DOHH2 (cell line): Measurements from ENCODE around the gene CCDC51.

ENCODE experiments used
- H3F3A ChIP-seq: fragments of 200-600 bp; sonication (generic), shearing (Covaris generic); 2 replicates; pipeline ENCODE4 v1.6.0; 2016; ENCODE audit warnings: antibody characterized with exemption, mild to moderate bottlenecking; ENCODE audit not compliant: control insufficient read depth, insufficient read depth
- H3K27ac ChIP-seq: fragments of 200-600 bp; sonication (generic); 2 replicates; pipeline ENCODE4 v1.5.1; 2014; ENCODE audit warnings: low read depth, mild to moderate bottlenecking, low read length, moderate library complexity
- H3K27me3 ChIP-seq: fragments of 200-600 bp; sonication (generic); 2 replicates; pipeline ENCODE4 v1.6.1; 2014; ENCODE audit warnings: mild to moderate bottlenecking, low read length, mixed read lengths; ENCODE audit not compliant: control insufficient read depth
- H3K36me3 ChIP-seq: fragments of 200-600 bp; sonication (generic); 2 replicates; pipeline ENCODE4 v1.6.1; 2014; ENCODE audit warnings: mild to moderate bottlenecking, low read length, moderate library complexity, mixed read lengths; ENCODE audit not compliant: control insufficient read depth
- H3K4me1 ChIP-seq: fragments of 200-600 bp; sonication (generic); 2 replicates; pipeline ENCODE4 v1.6.1; 2014; ENCODE audit warnings: mild to moderate bottlenecking, low read length, mixed read lengths; ENCODE audit not compliant: control insufficient read depth
- H3K4me2 ChIP-seq: fragments of 200-600 bp; sonication (generic); 2 replicates; pipeline ENCODE4 v1.6.0; 2014; ENCODE audit warnings: mild to moderate bottlenecking, low read length, moderate library complexity
- H3K4me3 ChIP-seq: fragments of 200-600 bp; sonication (generic); 2 replicates; pipeline ENCODE4 v1.5.1; 2014; ENCODE audit warnings: mild to moderate bottlenecking, low read length, mixed read lengths
- H3K79me2 ChIP-seq: fragments of 200-600 bp; sonication (generic); 2 replicates; pipeline ENCODE4 v1.6.1; 2014; ENCODE audit warnings: mild to moderate bottlenecking, low read length, mixed read lengths; ENCODE audit not compliant: control insufficient read depth
- H3K9me2 ChIP-seq: fragments of 200-600 bp; sonication (generic); replicated peaks from 2 replicates; pipeline ENCODE4 v1.6.1; 2014; ENCODE audit warnings: mild to moderate bottlenecking, low read length, mixed read lengths; ENCODE audit not compliant: control insufficient read depth
- H3K9me3 ChIP-seq: fragments of 200-600 bp; sonication (generic); 2 replicates; pipeline ENCODE4 v1.6.1; 2014; ENCODE audit warnings: antibody characterized with exemption, low read length, mixed read lengths; ENCODE audit not compliant: control insufficient read depth, insufficient read depth
- H4K20me1 ChIP-seq: fragments of 200-600 bp; sonication (generic); 2 replicates; pipeline ENCODE4 v1.6.0; 2014; ENCODE audit warnings: low read depth, mild to moderate bottlenecking, antibody characterized with exemption, low read length, moderate library complexity; ENCODE audit not compliant: control insufficient read depth, insufficient read depth
- EZH2phosphoT487 ChIP-seq: fragments of 200-600 bp; sonication (generic); IDR thresholded peaks from 2 replicates; pipeline ENCODE4 v1.6.1; 2017; ENCODE audit warnings: borderline replicate concordance, mild to moderate bottlenecking, antibody characterized with exemption, low read length, moderate library complexity, mixed read lengths
- TF ChIP-seq, protein P1 (sequence below): fragments of 200-600 bp; sonication (generic); IDR thresholded peaks from one replicate; pipeline ENCODE4 v1.5.1; 2014; ENCODE audit warnings: antibody characterized with exemption, mild to moderate bottlenecking, low read depth, low read length; ENCODE audit not compliant: poor library complexity, severe bottlenecking

CCDC51 gene

DNA sequence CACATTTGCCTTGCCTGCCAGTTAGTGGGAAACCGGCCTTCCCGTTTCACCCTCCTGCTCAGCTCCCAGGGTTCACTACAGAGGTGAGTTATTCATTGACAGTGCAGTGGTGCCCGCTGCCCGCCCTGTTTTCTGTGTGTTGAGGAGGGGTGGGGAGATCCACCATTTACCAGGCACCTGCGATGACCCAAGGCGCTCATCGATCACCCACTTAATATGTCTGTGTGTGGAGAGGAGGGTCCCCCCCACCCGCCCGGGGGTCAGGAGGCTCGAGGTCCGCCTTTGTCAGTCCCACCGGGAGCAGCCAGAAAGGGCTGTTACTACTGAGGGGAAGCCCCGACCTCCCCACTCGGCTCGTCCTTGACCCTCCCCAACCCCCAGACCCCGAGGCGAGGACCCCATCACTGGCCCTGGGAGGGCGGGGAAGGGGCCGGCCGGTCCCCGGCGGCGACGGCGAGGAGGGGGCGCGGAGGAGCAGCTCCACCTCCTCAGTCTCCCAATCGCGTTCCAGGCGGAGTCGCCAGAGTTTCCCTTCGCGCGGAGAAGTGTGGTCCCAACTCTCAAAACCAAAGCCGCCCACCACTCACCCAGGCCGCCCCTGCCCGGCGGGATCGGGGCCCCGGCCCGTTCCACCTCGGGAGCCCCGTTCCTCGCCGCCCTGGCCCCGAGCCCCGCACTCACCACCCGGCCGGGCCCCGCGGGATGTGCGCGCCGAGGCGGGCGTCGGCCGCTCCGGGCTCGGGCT is 11.2 kb downstream of the CCDC51 start:
- Histone ChIP-seq H3K9me3 (no peaks in the 10 kb centered on the region), H3K27ac (no peak overlapping the region), H3K36me3 (peaks cover 27% of the 10 kb centered on the region), H3K27me3 (peaks cover 16% of the 10 kb centered on the region), H4K20me1 (no peaks in the 10 kb centered on the region), H3K4me1 (peaks cover 9% of the 10 kb centered on the region), H3K4me3 (peak overlapping the region; percentile 77), H3K9me2 (no peaks in the 10 kb centered on the region), H3F3A (no peaks in the 10 kb centered on the region), H3K79me2 (no peaks in the 10 kb centered on the region), H3K4me2 (peak overlapping the region; percentile 92)
- peak; percentile 96; the same call in 1 of the 2 replicates for TF ChIP-seq EZH2phosphoT487
- TF ChIP-seq, protein P1, sequence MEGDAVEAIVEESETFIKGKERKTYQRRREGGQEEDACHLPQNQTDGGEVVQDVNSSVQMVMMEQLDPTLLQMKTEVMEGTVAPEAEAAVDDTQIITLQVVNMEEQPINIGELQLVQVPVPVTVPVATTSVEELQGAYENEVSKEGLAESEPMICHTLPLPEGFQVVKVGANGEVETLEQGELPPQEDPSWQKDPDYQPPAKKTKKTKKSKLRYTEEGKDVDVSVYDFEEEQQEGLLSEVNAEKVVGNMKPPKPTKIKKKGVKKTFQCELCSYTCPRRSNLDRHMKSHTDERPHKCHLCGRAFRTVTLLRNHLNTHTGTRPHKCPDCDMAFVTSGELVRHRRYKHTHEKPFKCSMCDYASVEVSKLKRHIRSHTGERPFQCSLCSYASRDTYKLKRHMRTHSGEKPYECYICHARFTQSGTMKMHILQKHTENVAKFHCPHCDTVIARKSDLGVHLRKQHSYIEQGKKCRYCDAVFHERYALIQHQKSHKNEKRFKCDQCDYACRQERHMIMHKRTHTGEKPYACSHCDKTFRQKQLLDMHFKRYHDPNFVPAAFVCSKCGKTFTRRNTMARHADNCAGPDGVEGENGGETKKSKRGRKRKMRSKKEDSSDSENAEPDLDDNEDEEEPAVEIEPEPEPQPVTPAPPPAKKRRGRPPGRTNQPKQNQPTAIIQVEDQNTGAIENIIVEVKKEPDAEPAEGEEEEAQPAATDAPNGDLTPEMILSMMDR, result no peak

DNA sequence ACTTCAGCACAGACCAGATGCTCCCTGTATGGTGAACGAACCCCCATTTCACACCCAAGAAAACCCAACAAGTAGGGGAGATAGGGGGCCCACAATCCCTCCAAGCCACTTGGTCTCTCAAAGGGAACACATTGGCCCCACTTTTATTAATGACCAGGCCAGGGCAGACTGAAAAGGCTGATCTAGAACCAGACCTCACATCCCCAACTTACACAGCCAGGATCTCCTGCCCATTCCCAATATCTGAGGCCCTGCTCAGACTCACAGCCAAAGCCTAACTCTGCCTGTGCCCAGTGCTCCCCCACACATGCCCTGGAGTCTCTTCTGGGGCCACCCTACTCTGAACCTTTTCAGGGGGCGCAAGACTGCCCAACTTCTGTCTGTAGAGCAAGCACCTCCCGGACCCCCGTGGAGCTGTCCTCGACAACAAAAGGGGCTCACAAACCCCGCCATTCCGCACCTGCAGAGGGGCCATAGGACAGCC is 11.8 kb downstream of the CCDC51 start:
- Histone ChIP-seq H3K9me3 (no peaks in the 10 kb centered on the region), H3K79me2 (no peaks in the 10 kb centered on the region), H3K27ac (no peak overlapping the region), H3F3A (no peaks in the 10 kb centered on the region), H4K20me1 (no peaks in the 10 kb centered on the region), H3K27me3 (peaks cover 16% of the 10 kb centered on the region), H3K4me3 (no peak overlapping the region), H3K4me1 (peaks cover 9% of the 10 kb centered on the region), H3K36me3 (peaks cover 20% of the 10 kb centered on the region), H3K9me2 (no peaks in the 10 kb centered on the region), H3K4me2 (no peak overlapping the region)
- TF ChIP-seq, protein P1, result no peak
- TF ChIP-seq EZH2phosphoT487, result no peak

DNA sequence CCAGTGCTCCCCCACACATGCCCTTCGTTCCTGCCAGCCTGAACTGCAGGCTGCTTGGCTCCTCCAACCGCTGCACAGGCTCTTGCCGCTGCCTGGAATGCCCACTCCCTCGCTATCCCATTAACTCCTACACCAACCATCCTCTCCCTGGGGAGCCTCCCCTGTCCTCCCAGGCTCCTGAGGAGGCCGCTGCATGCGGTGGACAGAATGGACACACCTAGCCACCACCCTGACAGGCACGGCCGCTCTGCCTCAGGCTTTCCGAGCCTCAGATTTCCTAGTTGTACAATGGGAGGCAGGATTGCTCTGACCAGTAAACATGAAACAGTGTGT is 12.3 kb downstream of the CCDC51 start:
- no peaks in the 10 kb centered on the region for H4K20me1 ChIP-seq

More for the DNA sequence above, 12.3 kb downstream of the CCDC51 start:
- Histone ChIP-seq H3K4me2 (no peak overlapping the region), H3K4me1 (peaks cover 9% of the 10 kb centered on the region), H3K27ac (no peak overlapping the region), H3K9me3 (no peaks in the 10 kb centered on the region), H3K4me3 (no peak overlapping the region), H3K36me3 (peaks cover 15% of the 10 kb centered on the region), H3F3A (no peaks in the 10 kb centered on the region), H3K79me2 (no peaks in the 10 kb centered on the region), H3K27me3 (peaks cover 16% of the 10 kb centered on the region), H3K9me2 (no peaks in the 10 kb centered on the region)
- TF ChIP-seq, protein P1, result no peak
